Smooth muscle cell (in vitro differentiated cells): Measurements from ENCODE around the gene TSPAN19. TPM values are rescaled to one million over a fixed set of nuclear protein-coding genes. Genes with fewer than 3 reads are reported as not detected.

Experiments
- DNase-seq: peaks from one replicate; lab custom pipeline; 2025; ENCODE audit not compliant: unreplicated experiment; lab: John Stamatoyannopoulos, UW
- H2AFZ ChIP-seq: fragments of 200-600 bp; sonication (generic); 2 replicates; pipeline ENCODE4 v1.6.0; 2016; ENCODE audit warnings: antibody characterized with exemption, low read depth, mild to moderate bottlenecking
- H3F3A ChIP-seq: fragments of 200-600 bp; sonication (generic); 2 replicates; pipeline ENCODE4 v1.6.0; 2017; ENCODE audit warnings: antibody characterized with exemption, low read depth
- H3K27ac ChIP-seq: fragments of 200-600 bp; sonication (generic); 2 replicates; pipeline ENCODE4 v1.5.1; 2016; ENCODE audit warnings: low read depth, mild to moderate bottlenecking
- H3K27me3 ChIP-seq: fragments of 200-600 bp; sonication (generic); 2 replicates; pipeline ENCODE4 v1.6.1; 2016; ENCODE audit warnings: low read depth, mild to moderate bottlenecking
- H3K36me3 ChIP-seq: fragments of 200-600 bp; sonication (generic); 2 replicates; pipeline ENCODE4 v1.5.1; 2016; ENCODE audit warnings: low read depth
- H3K4me1 ChIP-seq: fragments of 200-600 bp; sonication (generic); 2 replicates; pipeline ENCODE4 v1.5.1; 2016; ENCODE audit warnings: low read depth
- H3K4me2 ChIP-seq: fragments of 200-600 bp; sonication (generic); 2 replicates; pipeline ENCODE4 v1.6.0; 2016; ENCODE audit warnings: mild to moderate bottlenecking
- H3K4me3 ChIP-seq: fragments of 200-600 bp; sonication (generic); 2 replicates; pipeline ENCODE4 v1.5.1; 2016; ENCODE audit warnings: mild to moderate bottlenecking
- H3K79me2 ChIP-seq: fragments of 200-600 bp; sonication (generic); 2 replicates; pipeline ENCODE4 v1.6.0; 2016; ENCODE audit warnings: low read depth, mild to moderate bottlenecking
- H3K9ac ChIP-seq: fragments of 200-600 bp; sonication (generic); 2 replicates; pipeline ENCODE4 v1.6.0; 2016; ENCODE audit warnings: low read depth
- H3K9me3 ChIP-seq: fragments of 200-600 bp; sonication (generic); replicated peaks from 2 replicates; pipeline ENCODE4 v1.5.1; 2016; ENCODE audit warnings: low read depth
- H4K20me1 ChIP-seq: fragments of 200-600 bp; sonication (generic); 2 replicates; pipeline ENCODE4 v1.6.0; 2016; ENCODE audit warnings: low read depth
- WGBS: methylation state at CpG from one replicate; pipeline ENCODE4 v1.1.7; 2016; ENCODE audit warnings: low lambda C conversion rate; 5-methylcytosine and 5-hydroxymethylcytosine counted together
- polyA plus RNA-seq: library from polyadenylated mRNA; unstranded; fragments of >200 nt; fragmentation: Nextera tagmentation; extraction: Ambion mirVana; gene quantifications from 2 replicates; pipeline ENCODE4 v1.2.1, GENCODE V29; 2016
- total RNA-seq: library from RNA; depleted of rRNA; stranded (reverse); fragments of >200 nt; gene quantifications from 2 replicates; pipeline ENCODE4 v1.2.3, GENCODE V29; 2014
- TF ChIP-seq, protein P1 (sequence below): fragments of 200-600 bp; sonication (generic); IDR thresholded peaks from 2 replicates; pipeline ENCODE4 v1.5.1; 2017; ENCODE audit warnings: borderline replicate concordance, mild to moderate bottlenecking, antibody characterized with exemption; ENCODE audit not compliant: insufficient read depth, poor library complexity, severe bottlenecking

TSPAN19 gene
- total and polyA plus RNA-seq, 2 experiments from 2014 or later = not detected

DNA sequence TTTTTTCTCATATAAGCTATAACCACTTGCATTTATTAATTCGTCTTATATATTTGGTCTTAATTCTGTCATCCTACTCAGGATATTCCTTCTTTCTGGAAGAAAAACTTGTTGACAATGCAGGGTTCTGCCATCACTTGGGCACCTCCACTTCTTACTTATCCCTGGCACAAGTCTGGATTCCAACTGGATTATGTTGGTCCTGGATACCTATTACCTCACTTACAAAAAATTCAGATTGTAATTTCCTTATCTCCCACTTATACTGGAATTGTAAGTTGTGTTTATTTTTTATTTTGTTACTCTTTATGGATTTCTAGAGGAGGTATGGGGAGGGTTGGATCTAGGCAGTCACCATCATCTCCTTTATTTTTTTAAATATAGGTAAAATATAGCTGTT is 36.7 kb upstream of the TSPAN19 start:
- H3K4me1 ChIP-seq = no peaks in the 10 kb centered on the region
- no peaks in the 10 kb centered on the region for H3K79me2 ChIP-seq
- no peak overlapping the region for H3K4me2 ChIP-seq
- H4K20me1 ChIP-seq = no peaks in the 10 kb centered on the region
- no peak for DNase-seq
- H3K27me3 ChIP-seq = no peaks in the 10 kb centered on the region
- no peak overlapping the region for H3K9ac ChIP-seq
- TF ChIP-seq, protein P1, sequence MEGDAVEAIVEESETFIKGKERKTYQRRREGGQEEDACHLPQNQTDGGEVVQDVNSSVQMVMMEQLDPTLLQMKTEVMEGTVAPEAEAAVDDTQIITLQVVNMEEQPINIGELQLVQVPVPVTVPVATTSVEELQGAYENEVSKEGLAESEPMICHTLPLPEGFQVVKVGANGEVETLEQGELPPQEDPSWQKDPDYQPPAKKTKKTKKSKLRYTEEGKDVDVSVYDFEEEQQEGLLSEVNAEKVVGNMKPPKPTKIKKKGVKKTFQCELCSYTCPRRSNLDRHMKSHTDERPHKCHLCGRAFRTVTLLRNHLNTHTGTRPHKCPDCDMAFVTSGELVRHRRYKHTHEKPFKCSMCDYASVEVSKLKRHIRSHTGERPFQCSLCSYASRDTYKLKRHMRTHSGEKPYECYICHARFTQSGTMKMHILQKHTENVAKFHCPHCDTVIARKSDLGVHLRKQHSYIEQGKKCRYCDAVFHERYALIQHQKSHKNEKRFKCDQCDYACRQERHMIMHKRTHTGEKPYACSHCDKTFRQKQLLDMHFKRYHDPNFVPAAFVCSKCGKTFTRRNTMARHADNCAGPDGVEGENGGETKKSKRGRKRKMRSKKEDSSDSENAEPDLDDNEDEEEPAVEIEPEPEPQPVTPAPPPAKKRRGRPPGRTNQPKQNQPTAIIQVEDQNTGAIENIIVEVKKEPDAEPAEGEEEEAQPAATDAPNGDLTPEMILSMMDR = no peak
- no peaks in the 10 kb centered on the region for H3F3A ChIP-seq
- H2AFZ ChIP-seq = no peak overlapping the region
- H3K36me3 ChIP-seq = no peaks in the 10 kb centered on the region
- no peak overlapping the region for H3K27ac ChIP-seq
- H3K9me3 ChIP-seq = no peaks in the 10 kb centered on the region
- 91% methylated on average over 1 of the region's 1 CpG for WGBS
- H3K4me3 ChIP-seq = no peak overlapping the region

DNA sequence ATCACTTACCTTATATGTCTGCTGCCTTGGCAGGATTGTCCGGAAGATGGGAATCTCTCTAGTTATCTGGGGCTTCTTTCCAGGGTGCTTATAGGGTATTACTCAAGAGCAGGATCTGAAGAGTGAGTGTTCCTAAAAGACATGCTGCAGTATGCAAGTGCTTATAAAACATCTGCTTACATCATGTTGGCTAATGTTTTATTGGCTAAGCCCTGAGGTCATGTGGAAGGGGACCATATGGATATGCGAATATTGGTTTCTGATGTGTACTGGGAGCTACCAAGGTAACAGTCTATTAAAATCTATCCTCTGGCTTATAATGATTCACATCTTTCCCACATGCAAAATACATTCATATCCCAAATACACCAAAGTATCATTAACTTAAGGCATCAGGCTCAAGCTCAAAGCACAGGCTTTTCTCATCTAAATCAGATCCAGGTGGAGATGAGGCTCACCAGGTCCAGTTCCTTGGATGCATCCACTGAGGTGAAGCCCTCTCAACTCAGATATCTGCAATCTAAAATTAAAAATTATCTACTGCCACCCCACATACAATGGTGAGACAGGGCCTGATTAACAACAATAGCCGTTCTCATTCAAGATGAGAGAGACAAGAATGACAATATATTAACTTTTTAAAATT is 29.9 kb upstream of the TSPAN19 start:
- H3K9me3 ChIP-seq = no peaks in the 10 kb centered on the region
- H3K27me3 ChIP-seq = no peaks in the 10 kb centered on the region
- 82% methylated on average over 3 of the region's 3 CpGs for WGBS
- no peak overlapping the region for H3K27ac ChIP-seq
- H3K79me2 ChIP-seq = no peaks in the 10 kb centered on the region
- no peak for DNase-seq
- H3K9ac ChIP-seq = no peak overlapping the region
- no peaks in the 10 kb centered on the region for H3K4me1 ChIP-seq
- H2AFZ ChIP-seq = no peak overlapping the region
- no peaks in the 10 kb centered on the region for H4K20me1 ChIP-seq
- TF ChIP-seq, protein P1 = no peak
- no peak overlapping the region for H3K4me3 ChIP-seq
- H3K4me2 ChIP-seq = no peak overlapping the region
- no peaks in the 10 kb centered on the region for H3F3A ChIP-seq
- no peaks in the 10 kb centered on the region for H3K36me3 ChIP-seq

DNA sequence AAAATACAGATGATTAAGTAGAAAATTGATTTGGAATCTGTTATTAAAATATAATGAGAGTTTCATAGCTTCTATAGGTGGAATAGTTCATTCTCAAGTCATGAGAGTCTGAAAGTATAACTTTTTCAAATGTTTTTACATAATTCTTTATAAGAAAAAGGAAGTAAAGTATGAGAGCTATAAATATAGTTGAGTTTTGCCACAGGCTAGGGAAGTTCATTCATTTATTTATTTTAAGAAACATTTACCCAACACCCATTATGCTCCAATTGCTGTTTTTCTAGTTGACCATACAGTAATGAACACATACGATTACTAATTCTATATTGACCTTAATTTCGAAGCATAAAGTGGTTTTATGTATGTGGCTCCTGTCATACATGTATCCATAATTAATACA is 24.8 kb upstream of the TSPAN19 start:
- H3K36me3 ChIP-seq = no peaks in the 10 kb centered on the region
- H3K9me3 ChIP-seq = no peaks in the 10 kb centered on the region
- no peaks in the 10 kb centered on the region for H4K20me1 ChIP-seq
- no peaks in the 10 kb centered on the region for H3K4me1 ChIP-seq
- H3K27ac ChIP-seq = no peak overlapping the region
- 79% methylated on average over 2 of the region's 2 CpGs for WGBS
- no peaks in the 10 kb centered on the region for H3F3A ChIP-seq
- H3K4me2 ChIP-seq = no peak overlapping the region
- no peak overlapping the region for H3K9ac ChIP-seq
- no peaks in the 10 kb centered on the region for H3K27me3 ChIP-seq
- TF ChIP-seq, protein P1 = no peak
- no peak for DNase-seq
- no peak overlapping the region for H3K4me3 ChIP-seq
- no peaks in the 10 kb centered on the region for H3K79me2 ChIP-seq
- no peak overlapping the region for H2AFZ ChIP-seq

DNA sequence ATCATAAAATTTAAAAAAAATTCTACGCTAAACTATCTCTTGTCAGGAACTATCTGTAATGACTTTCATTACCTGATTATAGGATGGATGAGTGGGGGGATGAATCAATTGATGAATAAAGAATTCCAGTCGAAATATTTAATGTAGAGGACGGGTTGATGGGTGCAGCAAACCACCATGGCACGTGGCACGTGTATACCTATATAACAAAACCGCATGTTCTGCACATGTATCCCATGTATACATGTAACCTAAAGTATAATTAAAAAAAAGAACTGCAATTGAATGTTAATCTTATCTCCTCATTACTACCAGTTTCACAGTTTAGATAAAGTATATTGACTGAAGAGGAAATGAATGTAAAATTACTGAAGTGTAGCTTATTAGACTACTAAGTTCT is 23.5 kb upstream of the TSPAN19 start:
- no peak overlapping the region for H3K27ac ChIP-seq
- WGBS = 69% methylated on average over 6 of the region's 6 CpGs
- H2AFZ ChIP-seq = no peak overlapping the region
- H3K27me3 ChIP-seq = no peaks in the 10 kb centered on the region
- H3K4me1 ChIP-seq = no peaks in the 10 kb centered on the region
- H3F3A ChIP-seq = no peaks in the 10 kb centered on the region
- no peaks in the 10 kb centered on the region for H3K79me2 ChIP-seq
- DNase-seq = no peak
- no peaks in the 10 kb centered on the region for H3K36me3 ChIP-seq
- H3K4me2 ChIP-seq = no peak overlapping the region
- TF ChIP-seq, protein P1 = no peak
- no peak overlapping the region for H3K9ac ChIP-seq
- no peaks in the 10 kb centered on the region for H3K9me3 ChIP-seq
- H3K4me3 ChIP-seq = no peak overlapping the region
- H4K20me1 ChIP-seq = no peaks in the 10 kb centered on the region
